CD14-positive monocyte (primary cell): Measurements from ENCODE around the gene PIKFYVE. TPM values are rescaled to one million over a fixed set of nuclear protein-coding genes. Genes with fewer than 3 reads are reported as not detected.
A peak's percentile ranks its signal among the peaks of the same experiment; 100 is the strongest.

Experiments used
- DNase-seq, 3 donors: peaks; one replicate each; pipeline ENCODE4 v3.0.0-alpha.2; 2011 to 2022
- H2AFZ ChIP-seq: 2 replicates; pipeline ENCODE4 v1.6.0; 2012; ENCODE audit warnings: mild to moderate bottlenecking, low read depth, low read length, inconsistent platforms; ENCODE audit not compliant: insufficient read depth, poor library complexity, severe bottlenecking
- H3K27ac ChIP-seq, 2 donors: 1 replicate in 1 of 2; 2 replicates in 1 of 2; pipeline ENCODE4 v1.5.1; 2012 to 2013; ENCODE audit warnings: low read length in 2 of 2, control low read depth in 1 of 2, inconsistent platforms in 1 of 2, low read depth in 1 of 2, mild to moderate bottlenecking in 1 of 2
- H3K27me3 ChIP-seq, 2 donors: one replicate each; pipeline versions ENCODE4 v1.6.0 to v1.6.1; 2011 to 2013; ENCODE audit warnings: low read length in 2 of 2; ENCODE audit not compliant: control insufficient read depth in 2 of 2, insufficient read depth in 2 of 2
- H3K36me3 ChIP-seq, 2 donors: replicated peaks in 1 of 2; 1 replicate in 1 of 2; 2 replicates in 1 of 2; pipeline versions ENCODE4 v1.5.1 to v1.6.1; 2012 to 2013; ENCODE audit warnings: low read length in 2 of 2, control low read depth in 1 of 2, inconsistent platforms in 1 of 2, mild to moderate bottlenecking in 1 of 2; ENCODE audit not compliant: insufficient read depth in 2 of 2, control insufficient read depth in 1 of 2
- H3K4me1 ChIP-seq, 2 donors: 1 replicate in 1 of 2; 2 replicates in 1 of 2; pipeline versions ENCODE4 v1.5.1 to v1.6.1; 2012 to 2013; ENCODE audit warnings: low read length in 2 of 2, control low read depth in 1 of 2, inconsistent platforms in 1 of 2, mild to moderate bottlenecking in 1 of 2, moderate library complexity in 1 of 2; ENCODE audit not compliant: insufficient read depth in 2 of 2, control insufficient read depth in 1 of 2
- H3K4me2 ChIP-seq: replicated peaks from 2 replicates; pipeline ENCODE3; 2012; ENCODE audit warnings: low read length, moderate library complexity, mild to moderate bottlenecking; ENCODE audit not compliant: poor library complexity, severe bottlenecking; ENCODE audit errors: extremely low read depth
- H3K4me3 ChIP-seq, 3 experiments: fragments of 200-600 bp in 1 of 3; sonication (generic) in 1 of 3; replicated peaks in 1 of 3; 1 replicate in 2 of 3; 2 replicates in 1 of 3; pipeline ENCODE4 v1.5.1; 2011 to 2013; ENCODE audit warnings: low read length in 3 of 3, mild to moderate bottlenecking in 3 of 3, control low read depth in 2 of 3, low read depth in 2 of 3, inconsistent platforms in 1 of 3, moderate library complexity in 1 of 3
- H3K79me2 ChIP-seq: 2 replicates; pipeline ENCODE4 v1.6.0; 2012; ENCODE audit warnings: mild to moderate bottlenecking, control low read depth, inconsistent platforms, low read length, moderate library complexity; ENCODE audit not compliant: insufficient read depth
- H3K9ac ChIP-seq: 2 replicates; pipeline ENCODE4 v1.6.0; 2017; ENCODE audit warnings: low read length, mild to moderate bottlenecking; ENCODE audit not compliant: insufficient read depth, poor library complexity, severe bottlenecking
- H3K9me3 ChIP-seq, 2 donors: replicated peaks in 1 of 2; 1 replicate in 1 of 2; 2 replicates in 1 of 2; pipeline versions ENCODE4 v1.5.1 to v1.6.1; 2012 to 2013; ENCODE audit warnings: low read length in 2 of 2, control low read depth in 1 of 2; ENCODE audit not compliant: control insufficient read depth in 1 of 2, insufficient read depth in 1 of 2
- H4K20me1 ChIP-seq: 2 replicates; pipeline ENCODE4 v1.6.0; 2012; ENCODE audit warnings: mild to moderate bottlenecking, low read length, control low read depth, moderate library complexity; ENCODE audit not compliant: insufficient read depth
- H3K27ac Mint-ChIP-seq, 7 donors: one replicate each; pipeline ENCODE4 v1.8.0; 2020; ENCODE audit warnings: mild to moderate bottlenecking in 7 of 7, mixed read lengths in 7 of 7, moderate library complexity in 6 of 7, inconsistent platforms in 2 of 7
- H3K27me3 Mint-ChIP-seq, 3 donors: one replicate each; pipeline ENCODE4 v1.8.0; 2021 to 2022; ENCODE audit warnings: low read depth in 3 of 3, mild to moderate bottlenecking in 3 of 3, mixed read lengths in 3 of 3, moderate library complexity in 3 of 3, inconsistent platforms in 1 of 3
- H3K36me3 Mint-ChIP-seq, 2 donors: one replicate each; pipeline ENCODE4 v1.8.0; 2020; ENCODE audit warnings: mixed read lengths in 2 of 2, inconsistent platforms in 1 of 2, mild to moderate bottlenecking in 1 of 2
- H3K4me1 Mint-ChIP-seq: one replicate; pipeline ENCODE4 v1.8.0; 2020; ENCODE audit warnings: mild to moderate bottlenecking, mixed read lengths
- H3K4me3 Mint-ChIP-seq, 2 donors: one replicate each; pipeline ENCODE4 v1.8.0; 2020; ENCODE audit warnings: mild to moderate bottlenecking in 2 of 2, mixed read lengths in 2 of 2, moderate library complexity in 1 of 2
- H3K9me3 Mint-ChIP-seq, 7 donors: one replicate each; pipeline ENCODE4 v1.8.0; 2020 to 2022; ENCODE audit warnings: mixed read lengths in 7 of 7, mild to moderate bottlenecking in 6 of 7, moderate library complexity in 6 of 7, inconsistent platforms in 2 of 7
- WGBS: methylation state at CpG from one replicate; pipeline ENCODE4 v1.1.5; 2013; ENCODE audit warnings: missing lambda C conversion rate; ENCODE audit not compliant: insufficient coverage; 5-methylcytosine and 5-hydroxymethylcytosine counted together
- intact Hi-C, 2 donors: fragments of 100-400 bp; cut with micrococcal nuclease; formaldehyde crosslinking; loops; one replicate each; pipeline versions ENCODE4 v1.15.0 to v1.15.1; 2023
- polyA plus RNA-seq, 3 donors: library from polyadenylated mRNA; depleted of rRNA in 1 of 3; unstranded in 2 of 3; stranded (reverse) in 1 of 3; fragments of 300-500 nt in 2 of 3; fragments of >200 nt in 1 of 3; fragmentation: Illumina TruSeq in 2 of 3; gene quantifications; 1 replicate in 2 of 3; 2 replicates in 1 of 3; pipeline ENCODE4 v1.2.3, GENCODE V29; 2012 to 2021
- TF ChIP-seq, protein P1 (sequence below): fragments of 200-600 bp; IDR thresholded peaks from one replicate; pipeline ENCODE4 v1.8.0; 2022; ENCODE audit warnings: antibody characterized with exemption, mild to moderate bottlenecking

Gene PIKFYVE
- polyA plus RNA-seq, 3 donors = 3.5 to 17.6 (median 6.2) TPM

DNA sequence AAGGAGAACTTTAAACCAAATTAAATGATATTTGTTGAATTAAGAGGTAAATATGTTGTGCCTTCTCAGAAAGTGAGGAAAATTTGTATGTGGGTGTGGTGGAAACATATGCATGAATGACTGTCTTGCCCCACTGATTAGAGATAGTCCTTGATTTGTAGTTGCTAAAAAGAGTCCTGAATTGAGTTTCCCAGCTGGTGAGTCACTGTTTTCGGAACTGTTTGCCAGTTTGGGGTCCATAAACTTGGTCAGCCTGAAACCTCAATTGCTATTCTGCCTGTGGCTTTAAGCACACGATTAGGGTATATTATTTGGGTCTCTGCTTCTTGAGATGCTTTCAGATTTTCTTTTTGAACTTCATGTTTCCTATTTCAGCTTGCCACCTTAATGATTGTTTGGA is 53.3 kb downstream of the PIKFYVE start:
- no peaks in the 10 kb centered on the region for H3K4me1 ChIP-seq
- Mint-ChIP-seq H3K36me3 (peaks cover 65 to 71% of the 10 kb centered on the region in 2 donors), H3K4me1 (no peaks in the 10 kb centered on the region), H3K9me3 (no peaks in the 10 kb centered on the region), H3K27ac (no peak overlapping the region), H3K4me3 (no peak overlapping the region), H3K27me3 (no peaks in the 10 kb centered on the region)
- DNase-seq = no peak
- no peaks in the 10 kb centered on the region for H3K9me3 ChIP-seq
- TF ChIP-seq, protein P1, sequence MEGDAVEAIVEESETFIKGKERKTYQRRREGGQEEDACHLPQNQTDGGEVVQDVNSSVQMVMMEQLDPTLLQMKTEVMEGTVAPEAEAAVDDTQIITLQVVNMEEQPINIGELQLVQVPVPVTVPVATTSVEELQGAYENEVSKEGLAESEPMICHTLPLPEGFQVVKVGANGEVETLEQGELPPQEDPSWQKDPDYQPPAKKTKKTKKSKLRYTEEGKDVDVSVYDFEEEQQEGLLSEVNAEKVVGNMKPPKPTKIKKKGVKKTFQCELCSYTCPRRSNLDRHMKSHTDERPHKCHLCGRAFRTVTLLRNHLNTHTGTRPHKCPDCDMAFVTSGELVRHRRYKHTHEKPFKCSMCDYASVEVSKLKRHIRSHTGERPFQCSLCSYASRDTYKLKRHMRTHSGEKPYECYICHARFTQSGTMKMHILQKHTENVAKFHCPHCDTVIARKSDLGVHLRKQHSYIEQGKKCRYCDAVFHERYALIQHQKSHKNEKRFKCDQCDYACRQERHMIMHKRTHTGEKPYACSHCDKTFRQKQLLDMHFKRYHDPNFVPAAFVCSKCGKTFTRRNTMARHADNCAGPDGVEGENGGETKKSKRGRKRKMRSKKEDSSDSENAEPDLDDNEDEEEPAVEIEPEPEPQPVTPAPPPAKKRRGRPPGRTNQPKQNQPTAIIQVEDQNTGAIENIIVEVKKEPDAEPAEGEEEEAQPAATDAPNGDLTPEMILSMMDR = no peak
- H4K20me1 ChIP-seq = no peaks in the 10 kb centered on the region
- H3K27ac ChIP-seq = no peak overlapping the region
- no peak overlapping the region for H3K9ac ChIP-seq
- no peaks in the 10 kb centered on the region for H3K27me3 ChIP-seq
- no peaks in the 10 kb centered on the region for H3K79me2 ChIP-seq
- no peak overlapping the region for H2AFZ ChIP-seq
- WGBS = 83% methylated on average over 1 of the region's 2 CpGs
- no peak overlapping the region for H3K4me3 ChIP-seq
- no peak overlapping the region for H3K4me2 ChIP-seq
- peaks cover 63 to 81% of the 10 kb centered on the region in 2 donors for H3K36me3 ChIP-seq
- intact Hi-C loops = no loop called here

DNA sequence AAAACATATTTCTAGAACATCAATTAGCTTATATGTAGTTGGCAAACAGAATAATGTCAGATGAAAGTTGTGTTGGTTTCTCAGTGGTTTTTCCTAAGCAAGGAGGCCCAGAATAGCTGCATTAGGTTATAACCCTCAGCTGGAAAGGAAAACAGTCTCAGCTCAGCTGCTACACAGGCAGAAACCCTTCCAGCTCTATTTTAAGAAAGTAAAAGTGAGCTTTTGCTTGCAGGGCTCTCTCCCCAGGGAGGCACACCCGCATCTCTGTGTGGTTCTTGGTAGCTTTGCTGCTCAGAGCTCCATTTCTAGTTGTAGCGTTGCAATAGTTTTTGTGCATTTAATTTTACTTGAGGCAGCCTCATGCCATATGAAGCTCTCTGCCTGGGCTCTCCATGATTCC is 54.6 kb downstream of the PIKFYVE start:
- H3K36me3 ChIP-seq = peaks cover 63 to 81% of the 10 kb centered on the region in 2 donors
- no peak overlapping the region for H3K4me2 ChIP-seq
- no peak overlapping the region for H3K4me3 ChIP-seq
- Mint-ChIP-seq H3K4me1 (no peaks in the 10 kb centered on the region), H3K27me3 (no peaks in the 10 kb centered on the region), H3K4me3 (no peak overlapping the region), H3K9me3 (no peaks in the 10 kb centered on the region), H3K36me3 (peaks cover 68 to 71% of the 10 kb centered on the region in 2 donors), H3K27ac (no peak overlapping the region)
- no peaks in the 10 kb centered on the region for H3K27me3 ChIP-seq
- DNase-seq = no peak
- no peaks in the 10 kb centered on the region for H4K20me1 ChIP-seq
- H3K27ac ChIP-seq = peak overlapping the region in 1 of 2 donors; percentile 27
- 85% methylated on average over 2 of the region's 2 CpGs for WGBS
- H3K9me3 ChIP-seq = no peaks in the 10 kb centered on the region
- intact Hi-C loops = no loop called here
- H3K79me2 ChIP-seq = no peaks in the 10 kb centered on the region
- no peak overlapping the region for H3K9ac ChIP-seq
- no peak overlapping the region for H2AFZ ChIP-seq
- TF ChIP-seq, protein P1 = no peak
- no peaks in the 10 kb centered on the region for H3K4me1 ChIP-seq
